ENCODE data around the gene LRRC17. TPM values are rescaled to one million over a fixed set of nuclear protein-coding genes. Genes with fewer than 3 reads are reported as not detected.

The LRRC17 gene
- total RNA-seq, 1 experiment from 2014 or later, result 0.47 TPM

GRCh38 chr7:102985176-102985783 lies 72.5 kb downstream of the LRRC17 start:
- BruUV-seq (replicated peaks), result no TSS peak
- Histone ChIP-seq H3K9ac (ENCODE audit: low read length) (no peak overlapping the region), H3K27me3 (ENCODE audit: insufficient read depth, low read length) (no peaks in the 10 kb centered on the region), H3K36me3 (ENCODE audit: control insufficient read depth in 1 of 2, insufficient read depth in 2 of 2, low read length in 2 of 2) (no peaks in the 10 kb centered on the region), H3K4me1 (ENCODE audit: control insufficient read depth in 1 of 2, insufficient read depth in 2 of 2, low read length in 2 of 2) (peaks cover 3 to 4% of the 10 kb centered on the region in 2 experiments; a peak in 3 of 4 replicates), H3K4me3 (replicated peaks in 1 of 2; ENCODE audit: low read depth in 1 of 2, low read length in 2 of 2) (no peak overlapping the region), H4K20me1 (ENCODE audit: insufficient read depth) (no peaks in the 10 kb centered on the region), H3K79me2 (ENCODE audit: insufficient read depth, low read length) (no peaks in the 10 kb centered on the region), H3K27ac (ENCODE audit: low read depth, low read length) (no peak overlapping the region), H3K9me2 (ENCODE audit: insufficient read depth) (no peaks in the 10 kb centered on the region), H3K4me2 (ENCODE audit: low read length) (no peak overlapping the region), H2AFZ (ENCODE audit: low read depth, low read length, poor library complexity, severe bottlenecking) (no peak overlapping the region), H3K9me3 (ENCODE audit: control insufficient read depth in 1 of 2, insufficient read depth in 1 of 2, low read depth in 1 of 2, low read length in 2 of 2) (no peaks in the 10 kb centered on the region)
- POLR2A ChIA-PET, result no interaction called here
- DNase-seq (ENCODE audit: low read depth, low spot score) (no peak), ATAC-seq (no peak)
- TF ChIP-seq ELF1 (IDR thresholded peaks at IDR 0.05; ENCODE audit: borderline replicate concordance, low read depth), result no peak
- CTCF ChIA-PET, result no interaction called here
- intact Hi-C loops (cut with micrococcal nuclease), result no loop called here
- RAD21 ChIA-PET (ENCODE audit: low non-redundant PET in 1 of 2, low total read pairs in 2 of 2, uncharacterized antibody in 2 of 2, unreplicated experiment in 2 of 2), result no interaction called here

- no peak overlapping the region for H2AFZ ChIP-seq (ENCODE audit: low read depth, low read length, poor library complexity, severe bottlenecking)
- H3K9me3 ChIP-seq (ENCODE audit: control insufficient read depth in 1 of 2, insufficient read depth in 1 of 2, low read depth in 1 of 2, low read length in 2 of 2), result no peaks in the 10 kb centered on the region
- no TSS peak for BruUV-seq (replicated peaks)
- no peak overlapping the region for H3K9ac ChIP-seq (ENCODE audit: low read length)
- ChIA-PET CTCF (no interaction called here), RAD21 (ENCODE audit: low non-redundant PET in 1 of 2, low total read pairs in 2 of 2, uncharacterized antibody in 2 of 2, unreplicated experiment in 2 of 2) (no interaction called here), POLR2A (no interaction called here)
- H3K4me3 ChIP-seq (replicated peaks in 1 of 2; ENCODE audit: low read depth in 1 of 2, low read length in 2 of 2), result no peak overlapping the region
- intact Hi-C loops (cut with micrococcal nuclease), result no loop called here
- ATAC-seq (no peak), DNase-seq (ENCODE audit: low read depth, low spot score) (no peak)
- H3K4me2 ChIP-seq (ENCODE audit: low read length), result no peak overlapping the region
- H3K79me2 ChIP-seq (ENCODE audit: insufficient read depth, low read length), result no peaks in the 10 kb centered on the region
- no peaks in the 10 kb centered on the region for H3K9me2 ChIP-seq (ENCODE audit: insufficient read depth)
- H4K20me1 ChIP-seq (ENCODE audit: insufficient read depth), result no peaks in the 10 kb centered on the region
- H3K27me3 ChIP-seq (ENCODE audit: insufficient read depth, low read length), result no peaks in the 10 kb centered on the region
- no peaks in the 10 kb centered on the region for H3K36me3 ChIP-seq (ENCODE audit: control insufficient read depth in 1 of 2, insufficient read depth in 2 of 2, low read length in 2 of 2)
- peaks cover 26 to 32% of the 10 kb centered on the region in 2 experiments for H3K4me1 ChIP-seq (ENCODE audit: control insufficient read depth in 1 of 2, insufficient read depth in 2 of 2, low read length in 2 of 2)
- H3K27ac ChIP-seq (ENCODE audit: low read depth, low read length), result no peak overlapping the region
- TF ChIP-seq SIN3A (IDR thresholded peaks at IDR 0.05; ENCODE audit: low read depth) (no peak), FOSL1 (IDR thresholded peaks at IDR 0.05; ENCODE audit: low read depth) (no peak), CBX3 (IDR thresholded peaks at IDR 0.05; ENCODE audit: low read depth) (no peak), MAX (IDR thresholded peaks at IDR 0.05) (no peak), EZH2phosphoT487 (IDR thresholded peaks at IDR 0.05; ENCODE audit: borderline replicate concordance) (no peak), CEBPB (IDR thresholded peaks at IDR 0.05; ENCODE audit: low read depth) (no peak), ZBTB33 (IDR thresholded peaks at IDR 0.05; ENCODE audit: extremely low read depth, insufficient replicate concordance, low read length) (no peak), ZNF274 (IDR thresholded peaks at IDR 0.05; ENCODE audit: low read depth, low read length) (no peak), JUND (IDR thresholded peaks at IDR 0.05) (no peak), TCF7L2 (IDR thresholded peaks at IDR 0.05; ENCODE audit: borderline replicate concordance, extremely low read depth, insufficient read depth, insufficient read length) (no peak), EGR1 (IDR thresholded peaks at IDR 0.05; ENCODE audit: low read depth) (no peak), ATF3 (IDR thresholded peaks at IDR 0.05) (no peak), ZFX (IDR thresholded peaks at IDR 0.05) (no peak), POLR2A (IDR thresholded peaks at IDR 0.05; ENCODE audit: borderline replicate concordance, extremely low read depth, insufficient read depth, insufficient read length) (no peak), REST (IDR thresholded peaks at IDR 0.05; ENCODE audit: low read depth) (no peak)
These were observed 75.3 kb downstream of the LRRC17 start for GRCh38 chr7:102988088-102988487.

Data from HCT116 (cell line).